GM23248 (cell line): ENCODE results near the gene RFPL4A.

ENCODE experiments used
- EZH2 ChIP-seq: fragments of 200-600 bp; sonication (generic); IDR thresholded peaks from 2 replicates; pipeline ENCODE4 v1.6.1; 2018; ENCODE audit warnings: antibody characterized with exemption, mild to moderate bottlenecking; ENCODE audit not compliant: insufficient read depth, poor library complexity, severe bottlenecking
- EZH2phosphoT487 ChIP-seq: fragments of 200-600 bp; sonication (generic); IDR thresholded peaks from 2 replicates; pipeline ENCODE4 v1.6.1; 2018; ENCODE audit warnings: antibody characterized with exemption, moderate library complexity, mild to moderate bottlenecking, low read depth; ENCODE audit not compliant: insufficient read depth

- no peak for TF ChIP-seq EZH2phosphoT487
- TF ChIP-seq EZH2, result no peak
These were observed 5.5 kb upstream of the RFPL4A start for GRCh38 chr19:55753401-55753800.
